MCF 10A (cell line): ENCODE results near the gene MARCHF7. TPM values are rescaled to one million over a fixed set of nuclear protein-coding genes. Genes with fewer than 3 reads are reported as not detected.

ENCODE experiments used
- BruUV-seq: library from RNA; stranded (reverse); fragments of 400-500 nt; replicated peaks from 2 replicates; lab custom pipeline; 2021; lab: Mats Ljungman, UMichigan
- CTCF ChIA-PET: fragments of 300-600 bp; sonication (Branson Sonifier 250); formaldehyde crosslinking; extraction: SDS; loops from one replicate; lab custom pipeline; 2021; ENCODE audit warnings: antibody characterized with exemption, inconsistent platforms; lab: Yijun Ruan, JAX
- POLR2A ChIA-PET: fragments of 300-600, 350-650 bp; sonication (Branson Sonifier 250); formaldehyde crosslinking; extraction: SDS; loops from one replicate; lab custom pipeline; 2020; ENCODE audit warnings: antibody characterized with exemption, inconsistent platforms; lab: Yijun Ruan, JAX
- DNase-seq: peaks from one replicate; pipeline ENCODE4 v3.0.0-alpha.2; 2018; ENCODE audit not compliant: unreplicated experiment
- H3K27ac Mint-ChIP-seq: one replicate; pipeline ENCODE4 v1.8.0; 2022; ENCODE audit warnings: mild to moderate bottlenecking, low read depth, mixed read lengths; ENCODE audit not compliant: unreplicated experiment
- H3K27me3 Mint-ChIP-seq: one replicate; pipeline ENCODE4 v1.8.0; 2022; ENCODE audit warnings: mixed read lengths; ENCODE audit not compliant: insufficient read depth, unreplicated experiment
- H3K36me3 Mint-ChIP-seq: one replicate; pipeline ENCODE4 v1.8.0; 2022; ENCODE audit warnings: mild to moderate bottlenecking, moderate library complexity, mixed read lengths; ENCODE audit not compliant: insufficient read depth, unreplicated experiment
- H3K4me1 Mint-ChIP-seq: one replicate; pipeline ENCODE4 v1.8.0; 2022; ENCODE audit warnings: mixed read lengths; ENCODE audit not compliant: insufficient read depth, unreplicated experiment
- H3K4me3 Mint-ChIP-seq: one replicate; pipeline ENCODE4 v1.8.0; 2022; ENCODE audit warnings: mild to moderate bottlenecking, moderate library complexity, mixed read lengths; ENCODE audit not compliant: unreplicated experiment
- H3K9me3 Mint-ChIP-seq: one replicate; pipeline ENCODE4 v1.8.0; 2022; ENCODE audit warnings: mixed read lengths; ENCODE audit not compliant: unreplicated experiment
- CTCF ChIP-seq: fragments of 200-600 bp; IDR thresholded peaks from one replicate; pipeline ENCODE4 v1.8.0; 2022; ENCODE audit warnings: antibody characterized with exemption, mild to moderate bottlenecking; ENCODE audit not compliant: unreplicated experiment
- intact Hi-C: fragments of 100-400 bp; cut with micrococcal nuclease; formaldehyde crosslinking; loops from 2 replicates; pipeline ENCODE4 v1.14.1; 2022
- total RNA-seq: library from RNA; stranded (reverse); gene quantifications from 2 replicates; pipeline ENCODE4 v1.2.3, GENCODE V29; 2022

The MARCHF7 gene
- total RNA-seq, 1 experiment from 2014 or later: 76.0 TPM

GRCh38 chr2:159710601-159711180 is 1.6 kb upstream of the MARCHF7 start:
- no peaks in the 10 kb centered on the region for H3K9me3 Mint-ChIP-seq
- ChIA-PET POLR2A (interaction anchor here (0.6 to 8.7 kb wide), 8 partner anchors 9 to 1264 kb away, joined by 3 to 262 read pairs (median 4); partner anchors contain the start of gene BAZ2B), CTCF (interaction anchor here (2.1 to 2.3 kb wide), 2 partner anchors 26 to 154 kb away, joined by 6 to 9 read pairs; no protein-coding TSS in a partner anchor)
- no TSS peak for BruUV-seq
- no peak overlapping the region for H3K27ac Mint-ChIP-seq
- intact Hi-C loops: no loop called here
- TF ChIP-seq CTCF: no peak
- no peak for DNase-seq
- H3K36me3 Mint-ChIP-seq: peaks cover 21% of the 10 kb centered on the region
- H3K27me3 Mint-ChIP-seq: no peaks in the 10 kb centered on the region
- H3K4me1 Mint-ChIP-seq: peaks cover 10% of the 10 kb centered on the region
- H3K4me3 Mint-ChIP-seq: no peak overlapping the region

GRCh38 chr2:159711562-159712142 is 654 bp upstream of the MARCHF7 start:
- Mint-ChIP-seq H3K4me1 (peaks cover 10% of the 10 kb centered on the region), H3K27me3 (no peaks in the 10 kb centered on the region), H3K36me3 (peaks cover 30% of the 10 kb centered on the region), H3K27ac (peak overlapping the region; percentile 100), H3K4me3 (peak overlapping the region; percentile 100), H3K9me3 (no peaks in the 10 kb centered on the region)
- no peak for DNase-seq
- CTCF ChIA-PET: interaction anchor here (0.6 to 2.3 kb wide), 8 partner anchors 10 to 194 kb away, joined by 3 to 9 read pairs (median 4); no protein-coding TSS in a partner anchor
- TSS peak; percentile 66 for BruUV-seq
- no peak for TF ChIP-seq CTCF
- intact Hi-C loops: loop anchor here (1.0 kb wide), 4 partner anchors 96 to 810 kb away; no protein-coding TSS in a partner anchor
- POLR2A ChIA-PET: interaction anchor here (0.6 to 8.7 kb wide), 50 partner anchors 8 to 742 kb away, joined by 3 to 262 read pairs (median 4); partner anchors contain the start of genes BAZ2B and WDSUB1

- no TSS peak for BruUV-seq
Measured at GRCh38 chr2:159712929-159713420, 669 bp downstream of the MARCHF7 start.

More at GRCh38 chr2:159712929-159713420, 669 bp downstream of the MARCHF7 start:
- intact Hi-C loops: loop anchor here (1.0 kb wide), 4 partner anchors 98 to 812 kb away; no protein-coding TSS in a partner anchor
- Mint-ChIP-seq H3K27ac (peak overlapping the region; percentile 100), H3K36me3 (peaks cover 34% of the 10 kb centered on the region), H3K9me3 (no peaks in the 10 kb centered on the region), H3K27me3 (no peaks in the 10 kb centered on the region), H3K4me1 (peaks cover 16% of the 10 kb centered on the region), H3K4me3 (peak overlapping the region; percentile 100)
- ChIA-PET CTCF (interaction anchor here (0.6 to 2.3 kb wide), 10 partner anchors 9 to 1349 kb away, joined by 3 to 9 read pairs (median 3); no protein-coding TSS in a partner anchor), POLR2A (interaction anchor here (0.6 to 8.7 kb wide), 37 partner anchors 11 to 767 kb away, joined by 3 to 262 read pairs (median 4); partner anchors contain the start of genes BAZ2B and WDSUB1)
- DNase-seq: peak; percentile 28
- TF ChIP-seq CTCF: no peak
